ENCODE data around the gene PCNX3.

Gene PCNX3

DNA sequence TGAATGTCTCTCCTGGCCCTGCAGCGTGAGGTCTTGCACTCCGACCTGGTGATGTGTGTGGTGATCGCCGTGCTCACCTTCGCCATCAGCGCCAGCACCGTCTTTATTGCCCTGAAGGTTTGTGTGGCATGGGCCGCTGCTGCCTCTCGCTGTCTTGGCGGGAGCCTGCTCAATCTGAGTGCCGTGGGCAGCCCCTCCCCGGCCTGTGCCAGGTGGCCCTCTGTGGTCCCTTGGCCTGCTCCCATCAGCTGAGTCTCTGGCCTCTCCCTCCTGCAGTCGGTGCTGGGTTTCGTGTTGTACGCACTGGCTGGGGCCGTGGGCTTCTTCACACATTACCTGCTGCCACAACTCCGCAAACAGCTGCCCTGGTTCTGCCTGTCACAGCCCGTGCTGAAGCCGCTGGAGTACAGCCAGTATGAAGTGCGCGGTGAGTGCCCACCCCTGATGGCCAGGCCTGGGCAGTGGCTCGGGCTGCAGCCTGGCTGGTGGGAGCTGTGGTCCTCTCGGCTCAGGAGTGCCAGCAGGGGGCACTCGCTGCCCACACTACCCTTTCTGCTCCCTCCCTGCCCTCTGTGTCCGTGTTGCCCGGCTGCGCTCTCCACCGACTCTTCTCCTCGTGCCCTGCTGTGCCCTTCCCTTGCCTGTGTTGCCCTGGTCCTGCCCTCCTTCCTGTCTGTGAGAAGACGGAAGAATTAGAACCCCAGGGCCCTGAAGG is 10.2 kb downstream of the PCNX3 start:
- no peak for TF ChIP-seq GATA2 (IDR thresholded peaks at IDR 0.05; ENCODE audit: low read depth, low read length)
- no peak for TF ChIP-seq GATA3 (IDR thresholded peaks at IDR 0.05; ENCODE audit: low read depth, low read length)

DNA sequence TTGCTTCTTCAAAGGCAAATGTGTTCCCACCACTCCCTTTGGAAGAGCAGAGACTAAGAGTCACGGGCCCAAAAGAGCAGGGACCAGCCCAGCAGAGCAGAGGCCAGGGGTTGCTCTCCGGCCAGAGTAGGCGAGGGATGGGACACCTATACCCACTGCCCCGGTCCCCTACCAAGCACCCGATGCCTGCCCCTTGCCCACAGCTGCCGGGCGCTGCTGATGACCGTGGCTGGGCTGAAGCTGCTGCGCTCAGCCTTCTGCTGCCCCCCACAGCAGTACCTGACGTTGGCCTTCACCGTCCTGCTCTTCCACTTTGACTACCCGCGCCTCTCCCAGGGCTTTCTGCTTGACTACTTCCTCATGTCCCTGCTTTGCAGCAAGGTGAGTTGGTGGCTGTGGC is 11.6 kb downstream of the PCNX3 start:
- no peak for TF ChIP-seq GATA2 (IDR thresholded peaks at IDR 0.05; ENCODE audit: low read depth, low read length)
- no peak for TF ChIP-seq GATA3 (IDR thresholded peaks at IDR 0.05; ENCODE audit: low read depth, low read length)

DNA sequence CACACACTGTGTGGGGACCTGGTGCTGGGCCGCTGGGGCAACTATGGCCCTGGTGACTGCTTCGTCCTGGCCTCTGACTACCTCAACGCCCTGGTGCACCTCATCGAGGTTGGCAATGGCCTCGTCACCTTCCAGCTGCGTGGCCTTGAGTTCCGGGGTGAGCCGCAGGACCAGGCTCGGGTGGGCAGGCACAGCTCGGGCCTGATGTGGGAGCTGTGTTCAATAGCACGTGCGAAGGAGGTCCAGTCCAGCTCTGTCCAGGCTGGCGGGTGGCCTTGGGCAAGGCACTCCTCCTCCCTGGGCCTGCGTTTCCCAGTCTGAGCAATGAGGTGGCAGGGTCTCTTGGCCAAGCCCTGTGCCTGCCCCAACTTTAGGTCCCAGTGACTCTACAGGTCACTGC is 14.0 kb downstream of the PCNX3 start:
- TF ChIP-seq GATA2 (IDR thresholded peaks at IDR 0.05; ENCODE audit: low read depth, low read length) (no peak), GATA3 (IDR thresholded peaks at IDR 0.05; ENCODE audit: low read depth, low read length) (no peak)

DNA sequence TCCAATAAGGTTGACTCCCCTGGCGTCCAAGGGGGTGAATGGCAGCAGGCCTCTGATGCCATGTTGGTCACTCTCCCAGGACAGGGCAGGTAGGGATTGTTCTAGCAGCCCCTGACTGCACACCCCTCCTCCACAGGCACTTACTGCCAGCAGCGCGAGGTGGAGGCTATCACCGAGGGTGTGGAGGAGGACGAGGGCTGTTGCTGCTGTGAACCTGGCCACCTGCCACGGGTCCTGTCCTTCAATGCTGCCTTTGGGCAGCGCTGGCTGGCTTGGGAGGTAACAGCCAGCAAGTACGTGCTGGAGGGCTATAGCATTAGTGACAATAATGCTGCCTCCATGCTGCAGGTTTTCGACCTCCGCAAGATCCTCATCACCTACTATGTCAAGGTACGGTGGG is 14.6 kb downstream of the PCNX3 start:
- no peak for TF ChIP-seq GATA3 (IDR thresholded peaks at IDR 0.05; ENCODE audit: low read depth, low read length)
- TF ChIP-seq GATA2 (IDR thresholded peaks at IDR 0.05; ENCODE audit: low read depth, low read length), result no peak

DNA sequence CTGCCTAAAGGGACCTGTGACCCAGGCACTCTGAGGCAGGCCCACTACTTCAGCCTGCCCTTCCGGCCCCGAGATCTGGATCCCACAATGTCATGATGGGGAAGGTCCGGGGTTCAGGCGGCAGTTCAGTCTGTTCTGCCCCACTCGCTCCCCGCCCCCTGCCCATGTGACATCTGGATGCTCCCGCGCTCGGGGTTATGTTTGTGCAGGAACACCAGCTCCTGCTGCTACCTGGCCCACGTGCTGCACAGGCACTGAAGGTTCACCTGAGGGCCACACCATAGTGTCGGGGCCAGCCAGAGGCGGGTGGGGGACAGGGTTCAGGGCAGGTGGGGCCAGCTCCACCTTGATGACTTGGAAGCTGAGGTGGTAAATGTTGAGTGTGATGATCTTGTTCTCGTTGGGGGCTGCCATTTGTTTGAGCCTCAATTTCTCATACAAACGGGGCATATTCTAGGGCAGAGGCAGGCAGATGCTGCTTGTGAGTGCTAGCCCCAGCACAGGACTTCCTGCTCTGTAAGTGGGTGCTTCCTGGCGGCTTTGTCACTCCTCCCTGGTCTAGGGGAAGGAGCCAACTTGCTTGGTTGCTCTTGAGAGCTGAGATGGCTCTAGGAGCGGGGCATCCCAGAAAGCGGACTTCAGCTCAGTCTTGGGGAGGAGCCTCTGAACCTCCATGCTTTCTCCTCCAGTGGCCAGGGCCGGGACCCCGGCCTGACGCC is 18.0 kb downstream of the PCNX3 start:
- TF ChIP-seq GATA2 (IDR thresholded peaks at IDR 0.05; ENCODE audit: low read depth, low read length) (no peak), GATA3 (IDR thresholded peaks at IDR 0.05; ENCODE audit: low read depth, low read length) (no peak)

DNA sequence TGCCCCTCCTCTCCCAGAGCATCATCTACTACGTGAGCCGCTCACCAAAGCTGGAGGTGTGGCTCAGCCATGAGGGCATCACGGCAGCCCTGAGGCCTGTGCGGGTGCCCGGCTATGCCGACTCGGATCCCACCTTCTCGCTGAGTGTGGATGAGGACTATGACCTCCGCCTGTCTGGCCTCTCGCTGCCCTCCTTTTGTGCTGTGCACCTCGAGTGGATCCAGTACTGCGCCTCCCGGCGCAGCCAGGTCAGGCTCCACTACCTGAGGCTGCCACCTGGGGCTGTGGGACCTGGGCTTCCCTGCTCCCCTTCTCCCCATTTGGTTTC is 18.5 kb downstream of the PCNX3 start:
- TF ChIP-seq GATA3 (IDR thresholded peaks at IDR 0.05; ENCODE audit: low read depth, low read length) (no peak), GATA2 (IDR thresholded peaks at IDR 0.05; ENCODE audit: low read depth, low read length) (no peak)

DNA sequence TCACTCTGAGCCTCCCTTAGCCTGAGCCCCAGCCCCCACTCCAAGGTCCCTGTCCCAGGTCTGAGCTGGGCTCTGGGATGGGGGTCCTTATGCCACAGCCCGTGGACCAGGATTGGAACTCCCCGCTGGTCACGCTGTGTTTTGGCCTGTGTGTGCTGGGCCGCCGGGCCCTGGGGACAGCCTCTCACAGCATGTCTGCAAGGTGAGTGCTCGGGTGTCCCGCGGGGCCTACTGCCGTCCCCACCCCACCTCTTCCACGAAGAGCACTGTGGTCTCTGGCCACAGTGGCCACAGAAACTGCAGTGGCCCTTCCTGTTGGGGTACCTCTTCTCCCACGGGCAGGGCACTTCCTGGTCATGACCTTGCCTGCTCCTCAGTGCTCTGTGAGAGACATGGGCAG is 18.9 kb downstream of the PCNX3 start:
- no peak for TF ChIP-seq GATA2 (IDR thresholded peaks at IDR 0.05; ENCODE audit: low read depth, low read length)
- TF ChIP-seq GATA3 (IDR thresholded peaks at IDR 0.05; ENCODE audit: low read depth, low read length), result no peak

DNA sequence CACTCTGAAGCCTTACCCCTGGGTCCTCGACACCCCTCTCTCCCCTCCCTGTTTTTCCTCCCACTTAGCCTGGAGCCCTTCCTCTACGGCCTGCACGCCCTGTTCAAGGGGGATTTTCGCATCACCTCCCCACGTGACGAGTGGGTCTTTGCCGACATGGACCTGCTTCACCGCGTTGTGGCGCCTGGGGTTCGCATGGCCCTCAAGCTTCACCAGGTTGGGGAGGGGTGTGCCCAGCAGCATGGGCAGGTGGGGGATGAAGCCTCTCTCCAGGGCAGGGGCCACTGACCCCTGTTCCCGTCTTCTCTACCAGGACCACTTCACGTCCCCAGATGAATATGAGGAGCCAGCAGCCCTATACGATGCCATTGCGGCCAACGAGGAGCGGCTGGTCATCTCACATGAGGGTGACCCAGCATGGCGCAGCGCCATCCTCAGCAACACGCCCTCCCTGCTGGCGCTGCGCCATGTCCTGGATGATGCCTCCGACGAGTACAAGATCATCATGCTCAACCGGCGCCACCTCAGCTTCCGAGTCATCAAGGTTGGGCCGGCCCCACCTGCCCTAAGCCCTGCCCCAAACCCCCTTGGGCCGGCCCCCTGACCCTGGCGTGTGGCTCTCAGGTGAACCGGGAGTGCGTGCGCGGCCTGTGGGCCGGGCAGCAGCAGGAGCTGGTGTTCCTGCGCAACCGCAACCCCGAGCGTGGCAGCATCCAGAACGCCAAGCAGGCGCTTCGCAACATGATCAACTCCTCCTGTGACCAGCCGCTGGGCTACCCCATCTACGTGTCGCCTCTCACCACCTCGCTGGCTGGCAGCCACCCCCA is 19.5 kb downstream of the PCNX3 start:
- TF ChIP-seq GATA2 (IDR thresholded peaks at IDR 0.05; ENCODE audit: low read depth, low read length) (no peak), GATA3 (IDR thresholded peaks at IDR 0.05; ENCODE audit: low read depth, low read length) (no peak)

DNA sequence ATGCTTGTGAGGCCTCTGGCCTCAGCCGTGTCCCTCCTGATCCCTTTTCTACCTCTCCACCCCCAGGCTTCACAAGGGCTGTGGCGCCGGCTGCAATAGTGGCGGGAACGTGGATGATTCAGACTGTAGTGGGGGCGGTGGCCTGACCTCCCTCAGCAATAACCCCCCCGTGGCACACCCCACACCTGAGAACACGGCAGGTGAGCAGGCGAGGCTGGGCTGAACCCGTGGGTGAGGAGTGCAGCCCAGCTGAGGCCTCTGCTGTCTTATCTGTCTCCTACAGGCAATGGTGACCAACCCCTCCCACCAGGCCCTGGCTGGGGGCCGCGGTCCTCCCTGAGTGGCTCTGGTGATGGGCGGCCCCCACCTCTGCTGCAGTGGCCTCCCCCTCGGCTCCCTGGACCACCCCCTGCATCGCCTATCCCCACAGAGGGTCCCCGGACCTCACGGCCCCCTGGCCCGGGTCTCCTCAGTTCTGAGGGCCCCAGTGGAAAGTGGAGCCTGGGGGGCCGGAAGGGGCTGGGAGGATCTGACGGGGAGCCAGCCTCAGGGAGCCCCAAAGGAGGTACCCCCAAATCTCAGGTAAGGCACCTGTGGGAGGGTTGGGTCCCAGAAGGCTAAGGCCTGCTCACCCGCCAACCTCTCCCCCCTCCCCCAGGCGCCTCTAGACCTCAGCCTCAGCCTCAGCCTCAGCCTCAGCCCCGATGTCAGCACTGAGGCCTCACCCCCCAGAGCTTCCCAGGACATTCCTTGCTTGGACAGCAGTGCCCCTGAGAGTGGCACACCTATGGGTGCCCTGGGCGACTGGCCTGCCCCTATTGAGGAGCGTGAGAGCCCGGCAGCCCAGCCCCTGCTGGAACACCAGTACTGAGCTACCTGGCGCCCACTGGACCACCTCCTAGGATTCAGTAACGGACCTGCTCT is 20.8 kb downstream of the PCNX3 start:
- TF ChIP-seq GATA3 (IDR thresholded peaks at IDR 0.05; ENCODE audit: low read depth, low read length) (no peak), GATA2 (IDR thresholded peaks at IDR 0.05; ENCODE audit: low read depth, low read length) (no peak)

DNA sequence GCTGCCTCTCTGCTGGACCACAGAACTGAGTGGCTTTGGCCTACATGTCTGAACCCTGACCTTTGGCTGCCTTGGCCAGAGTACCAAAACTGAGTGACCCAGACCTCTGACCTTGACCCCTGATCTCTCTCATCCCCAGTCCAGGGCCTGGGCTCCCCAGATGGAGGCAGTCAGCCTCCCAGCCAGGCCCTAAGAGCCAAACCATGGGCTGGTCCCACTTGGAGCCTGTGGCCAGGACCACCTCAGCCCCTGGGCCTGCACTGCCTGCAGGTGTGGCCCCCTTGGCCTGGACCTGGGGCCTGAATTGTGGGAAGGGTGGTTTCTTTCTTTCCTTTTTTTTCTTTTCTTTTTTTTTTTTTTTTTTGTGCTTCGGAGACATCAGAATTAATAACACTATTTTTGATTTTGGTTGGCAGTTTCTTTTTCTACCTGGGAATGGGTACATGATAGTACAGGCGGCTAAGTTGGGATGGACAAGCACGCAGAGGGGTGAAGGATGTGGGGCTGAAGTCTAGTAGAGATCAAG is 21.5 kb downstream of the PCNX3 start:
- TF ChIP-seq GATA3 (IDR thresholded peaks at IDR 0.05; ENCODE audit: low read depth, low read length) (no peak), GATA2 (IDR thresholded peaks at IDR 0.05; ENCODE audit: low read depth, low read length) (no peak)

DNA sequence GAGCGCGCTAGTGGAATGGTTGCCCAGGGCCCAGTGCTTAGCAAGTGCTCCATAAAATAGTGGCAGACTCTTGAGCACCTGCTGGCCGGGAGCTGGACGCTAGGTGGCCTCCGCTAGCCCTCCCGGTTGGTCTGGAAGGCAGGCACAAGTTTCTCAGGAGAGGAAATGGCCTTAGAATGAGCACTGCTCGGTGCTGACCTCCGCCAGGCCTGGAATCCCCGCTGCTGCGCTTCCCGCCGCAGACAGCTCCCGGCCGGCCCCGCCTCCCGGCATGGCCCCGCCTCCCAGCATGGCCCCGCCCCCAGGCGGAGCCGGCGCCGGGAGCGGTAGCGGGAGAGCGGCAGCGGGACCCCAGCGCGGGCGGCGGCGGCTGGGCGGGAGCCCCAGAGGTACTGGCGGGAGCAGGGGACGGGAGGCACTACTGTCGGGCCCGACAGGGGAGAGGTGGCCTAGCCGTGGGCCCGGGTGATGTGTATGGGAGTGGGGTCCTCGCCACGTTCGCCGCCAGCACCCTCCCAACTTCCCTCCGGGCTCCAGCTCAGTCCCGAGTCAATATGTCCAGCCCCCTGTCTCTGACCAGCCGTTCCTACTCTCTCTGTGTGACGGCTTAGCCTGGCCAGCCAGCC is 22.3 kb downstream of the PCNX3 start, which contains the start of gene SIPA1:
TSS of gene SIPA1 (plus strand) at position 308 of the 626 bp plus-strand sequence. CDS start 2,821 bp downstream, outside the sequence.
- TF ChIP-seq GATA2 (IDR thresholded peaks at IDR 0.05; ENCODE audit: low read depth, low read length) (no peak), GATA3 (IDR thresholded peaks at IDR 0.05; ENCODE audit: low read depth, low read length) (no peak)

DNA sequence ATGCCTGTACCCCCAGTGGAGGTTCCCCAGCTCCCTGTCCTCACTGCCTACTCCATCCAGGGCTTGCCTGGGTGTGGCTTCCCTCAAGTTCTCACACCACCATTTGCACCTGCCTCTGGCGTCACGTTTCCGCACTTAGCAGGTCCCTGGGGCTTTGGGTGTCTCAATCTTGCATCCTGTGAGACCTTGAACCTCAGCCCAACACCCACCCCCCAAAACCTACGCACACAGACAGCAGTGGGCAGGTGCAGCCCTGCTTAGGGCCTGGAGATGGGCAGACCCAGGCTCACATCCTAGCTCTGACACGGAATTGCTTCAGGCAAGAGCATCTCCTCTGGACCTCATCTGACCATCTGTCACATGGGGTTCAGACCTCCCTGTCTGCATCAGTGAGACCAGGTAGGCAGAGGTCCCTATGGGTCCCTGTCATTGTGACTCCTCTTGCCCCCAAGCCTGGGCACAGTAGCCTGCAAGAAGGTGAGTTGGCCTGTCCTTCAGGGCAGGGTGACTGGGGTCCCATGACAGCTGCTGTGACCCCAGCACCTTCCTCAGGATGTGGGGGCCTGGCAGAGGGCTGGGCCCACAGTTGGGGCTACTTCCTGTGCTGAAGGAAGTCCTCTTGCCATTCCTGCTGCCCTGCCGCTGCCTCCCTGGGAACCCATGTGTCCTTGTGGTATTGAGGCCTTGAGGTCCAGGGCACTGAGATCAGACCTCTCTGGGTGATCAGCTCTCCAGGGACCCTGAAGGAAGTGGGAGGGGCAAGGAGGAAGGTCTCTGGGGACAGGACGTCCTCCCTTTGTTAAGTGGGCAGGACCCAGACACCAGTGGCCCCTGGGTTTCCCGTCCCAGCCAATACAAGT is 24.3 kb downstream of the PCNX3 start:
- no peak for TF ChIP-seq GATA2 (IDR thresholded peaks at IDR 0.05; ENCODE audit: low read depth, low read length)
- TF ChIP-seq GATA3 (IDR thresholded peaks at IDR 0.05; ENCODE audit: low read depth, low read length), result no peak

Data from SH-SY5Y (cell line).